Measurements from ENCODE around the gene ZNF207. TPM values are rescaled to one million over a fixed set of nuclear protein-coding genes. Genes with fewer than 3 reads are reported as not detected.
"Not testable (repeated sequence)": the region's sequence is repeated elsewhere in the genome, so short reads cannot be mapped to it uniquely, and the experiment has no call there.

ZNF207 gene
- total and polyA plus RNA-seq, 4 donors: 38.3 to 142 (median 56.8) TPM

DNA sequence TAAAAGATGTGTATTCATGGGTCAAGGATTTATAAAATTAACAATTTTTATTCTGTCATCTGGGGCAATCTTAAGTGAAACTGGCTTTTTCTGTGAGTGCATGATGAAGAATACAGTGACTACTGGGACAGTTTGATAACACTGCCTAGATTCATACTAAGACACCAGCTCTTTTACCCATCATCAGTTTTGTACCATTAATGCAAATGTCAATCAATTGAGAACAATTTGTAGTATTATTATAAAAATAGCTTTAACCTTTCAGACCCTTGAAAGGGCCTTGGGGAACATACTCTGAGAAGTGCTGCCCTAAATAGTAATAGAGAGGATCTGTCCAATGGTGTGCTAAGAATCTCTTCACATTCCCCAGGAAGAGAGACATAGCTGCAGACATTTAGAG, 49.0 kb downstream of the ZNF207 start:
- H3K9ac ChIP-seq (ENCODE audit: low read depth in 1 of 2, low read length in 2 of 2): no peak overlapping the region
- no peak overlapping the region for H3K27ac ChIP-seq (ENCODE audit: low read depth in 1 of 2, low read length in 2 of 2)
- H3K27me3 ChIP-seq (ENCODE audit: control insufficient read depth in 4 of 4, insufficient read depth in 4 of 4, low read length in 3 of 4): no peaks in the 10 kb centered on the region
- no peaks in the 10 kb centered on the region for H3K9me3 ChIP-seq (ENCODE audit: control insufficient read depth in 4 of 4, low read length in 3 of 4)
- H3K36me3 ChIP-seq (ENCODE audit: control insufficient read depth in 4 of 4, insufficient read depth in 3 of 4, low read depth in 1 of 4, low read length in 3 of 4): no peaks in the 10 kb centered on the region
- no peak overlapping the region for H3K4me3 ChIP-seq (ENCODE audit: low read depth in 1 of 3, low read length in 3 of 3)
- TF ChIP-seq HNF4G (IDR thresholded peaks at IDR 0.05) (no peak), RXRA (IDR thresholded peaks at IDR 0.05) (no peak), FOXA2 (IDR thresholded peaks at IDR 0.05) (no peak), NR2F2 (IDR thresholded peaks at IDR 0.05) (no peak), EGR1 (IDR thresholded peaks at IDR 0.05; ENCODE audit: low read depth in 2 of 2) (no peak), JUND (IDR thresholded peaks at IDR 0.05) (no peak), YY1 (IDR thresholded peaks at IDR 0.05) (no peak), TAF1 (conservative IDR thresholded peaks at IDR 0.05) (no peak), RAD21 (IDR thresholded peaks at IDR 0.05) (no peak)
- TF ChIP-seq, protein P1, sequence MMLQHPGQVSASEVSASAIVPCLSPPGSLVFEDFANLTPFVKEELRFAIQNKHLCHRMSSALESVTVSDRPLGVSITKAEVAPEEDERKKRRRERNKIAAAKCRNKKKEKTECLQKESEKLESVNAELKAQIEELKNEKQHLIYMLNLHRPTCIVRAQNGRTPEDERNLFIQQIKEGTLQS (IDR thresholded peaks at IDR 0.05): no peak
- TF ChIP-seq, protein P2, sequence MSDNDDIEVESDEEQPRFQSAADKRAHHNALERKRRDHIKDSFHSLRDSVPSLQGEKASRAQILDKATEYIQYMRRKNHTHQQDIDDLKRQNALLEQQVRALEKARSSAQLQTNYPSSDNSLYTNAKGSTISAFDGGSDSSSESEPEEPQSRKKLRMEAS (IDR thresholded peaks at IDR 0.05): no peak
- TF ChIP-seq, protein P3, sequence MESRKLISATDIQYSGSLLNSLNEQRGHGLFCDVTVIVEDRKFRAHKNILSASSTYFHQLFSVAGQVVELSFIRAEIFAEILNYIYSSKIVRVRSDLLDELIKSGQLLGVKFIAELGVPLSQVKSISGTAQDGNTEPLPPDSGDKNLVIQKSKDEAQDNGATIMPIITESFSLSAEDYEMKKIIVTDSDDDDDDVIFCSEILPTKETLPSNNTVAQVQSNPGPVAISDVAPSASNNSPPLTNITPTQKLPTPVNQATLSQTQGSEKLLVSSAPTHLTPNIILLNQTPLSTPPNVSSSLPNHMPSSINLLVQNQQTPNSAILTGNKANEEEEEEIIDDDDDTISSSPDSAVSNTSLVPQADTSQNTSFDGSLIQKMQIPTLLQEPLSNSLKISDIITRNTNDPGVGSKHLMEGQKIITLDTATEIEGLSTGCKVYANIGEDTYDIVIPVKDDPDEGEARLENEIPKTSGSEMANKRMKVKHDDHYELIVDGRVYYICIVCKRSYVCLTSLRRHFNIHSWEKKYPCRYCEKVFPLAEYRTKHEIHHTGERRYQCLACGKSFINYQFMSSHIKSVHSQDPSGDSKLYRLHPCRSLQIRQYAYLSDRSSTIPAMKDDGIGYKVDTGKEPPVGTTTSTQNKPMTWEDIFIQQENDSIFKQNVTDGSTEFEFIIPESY (IDR thresholded peaks at IDR 0.05): no peak
- TF ChIP-seq, protein P4, sequence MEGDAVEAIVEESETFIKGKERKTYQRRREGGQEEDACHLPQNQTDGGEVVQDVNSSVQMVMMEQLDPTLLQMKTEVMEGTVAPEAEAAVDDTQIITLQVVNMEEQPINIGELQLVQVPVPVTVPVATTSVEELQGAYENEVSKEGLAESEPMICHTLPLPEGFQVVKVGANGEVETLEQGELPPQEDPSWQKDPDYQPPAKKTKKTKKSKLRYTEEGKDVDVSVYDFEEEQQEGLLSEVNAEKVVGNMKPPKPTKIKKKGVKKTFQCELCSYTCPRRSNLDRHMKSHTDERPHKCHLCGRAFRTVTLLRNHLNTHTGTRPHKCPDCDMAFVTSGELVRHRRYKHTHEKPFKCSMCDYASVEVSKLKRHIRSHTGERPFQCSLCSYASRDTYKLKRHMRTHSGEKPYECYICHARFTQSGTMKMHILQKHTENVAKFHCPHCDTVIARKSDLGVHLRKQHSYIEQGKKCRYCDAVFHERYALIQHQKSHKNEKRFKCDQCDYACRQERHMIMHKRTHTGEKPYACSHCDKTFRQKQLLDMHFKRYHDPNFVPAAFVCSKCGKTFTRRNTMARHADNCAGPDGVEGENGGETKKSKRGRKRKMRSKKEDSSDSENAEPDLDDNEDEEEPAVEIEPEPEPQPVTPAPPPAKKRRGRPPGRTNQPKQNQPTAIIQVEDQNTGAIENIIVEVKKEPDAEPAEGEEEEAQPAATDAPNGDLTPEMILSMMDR (IDR thresholded peaks at IDR 0.05; ENCODE audit: low read depth, low read length, missing input control): no peak
- no peak for DNase-seq (ENCODE audit: low spot score)
- H3K4me1 ChIP-seq (ENCODE audit: control insufficient read depth in 4 of 4, insufficient read depth in 4 of 4, low read length in 3 of 4): no peaks in the 10 kb centered on the region

DNA sequence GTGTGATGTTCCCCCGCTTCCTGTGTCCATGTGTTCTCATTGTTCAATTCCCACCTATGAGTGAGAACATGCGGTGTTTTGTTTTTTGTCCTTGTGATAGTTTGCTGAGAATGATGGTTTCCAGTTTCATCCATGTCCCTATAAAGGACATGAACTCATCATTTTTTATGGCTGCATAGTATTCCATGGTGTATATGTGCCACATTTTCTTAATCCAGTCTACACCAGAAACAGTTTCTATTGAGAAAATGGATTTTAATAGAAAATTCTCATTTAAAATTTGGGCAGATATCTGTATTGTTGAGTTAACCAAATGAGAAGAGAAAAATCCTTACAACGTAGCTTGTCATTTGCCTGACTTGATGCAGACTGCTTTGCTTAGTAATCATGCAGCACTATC, 60.1 kb downstream of the ZNF207 start:
- H3K9ac ChIP-seq (ENCODE audit: low read depth in 1 of 2, low read length in 2 of 2); DNase-seq (ENCODE audit: low spot score); H3K4me1 ChIP-seq (ENCODE audit: control insufficient read depth in 4 of 4, insufficient read depth in 4 of 4, low read length in 3 of 4); H3K27ac ChIP-seq (ENCODE audit: low read depth in 1 of 2, low read length in 2 of 2); H3K27me3 ChIP-seq (ENCODE audit: control insufficient read depth in 4 of 4, insufficient read depth in 4 of 4, low read length in 3 of 4); H3K9me3 ChIP-seq (ENCODE audit: control insufficient read depth in 4 of 4, low read length in 3 of 4); H3K4me3 ChIP-seq (ENCODE audit: low read depth in 1 of 3, low read length in 3 of 3); H3K36me3 ChIP-seq (ENCODE audit: control insufficient read depth in 4 of 4, insufficient read depth in 3 of 4, low read depth in 1 of 4, low read length in 3 of 4): not testable (repeated sequence)
- 98% methylated on average over 3 of the region's 3 CpGs for WGBS

DNA sequence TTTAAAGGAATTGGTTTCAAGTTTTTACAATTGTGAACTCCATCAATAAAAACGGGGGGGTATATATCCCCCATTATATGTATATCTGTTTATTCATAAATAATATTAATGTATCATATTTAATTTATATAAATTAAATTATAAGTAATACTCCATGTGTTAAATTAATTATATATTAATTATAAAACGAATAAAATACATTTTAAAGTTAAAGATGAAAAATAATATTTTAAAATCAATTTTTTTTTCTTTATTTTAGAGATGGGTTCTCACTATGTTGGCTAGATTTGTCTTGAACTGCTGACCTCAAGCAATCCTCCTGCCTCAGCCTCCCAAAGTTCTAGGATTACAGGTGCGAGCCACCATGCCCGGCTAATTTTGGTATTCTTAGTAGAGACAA, 76.9 kb downstream of the ZNF207 start:
- Histone ChIP-seq H3K27me3 (ENCODE audit: control insufficient read depth in 4 of 4, insufficient read depth in 4 of 4, low read length in 3 of 4) (no peaks in the 10 kb centered on the region), H3K36me3 (ENCODE audit: control insufficient read depth in 4 of 4, insufficient read depth in 3 of 4, low read depth in 1 of 4, low read length in 3 of 4) (no peaks in the 10 kb centered on the region), H3K4me1 (ENCODE audit: control insufficient read depth in 4 of 4, insufficient read depth in 4 of 4, low read length in 3 of 4) (no peaks in the 10 kb centered on the region), H3K27ac (ENCODE audit: low read depth in 1 of 2, low read length in 2 of 2) (no peak overlapping the region), H3K9ac (ENCODE audit: low read depth in 1 of 2, low read length in 2 of 2) (no peak overlapping the region), H3K4me3 (ENCODE audit: low read depth in 1 of 3, low read length in 3 of 3) (no peak overlapping the region), H3K9me3 (ENCODE audit: control insufficient read depth in 4 of 4, low read length in 3 of 4) (no peaks in the 10 kb centered on the region)
- TF ChIP-seq JUND (IDR thresholded peaks at IDR 0.05): no peak
- no peak for TF ChIP-seq FOXA2 (IDR thresholded peaks at IDR 0.05)
- TF ChIP-seq HNF4G (IDR thresholded peaks at IDR 0.05): no peak
- no peak for TF ChIP-seq GABPA (IDR thresholded peaks at IDR 0.05 in 1 of 2, conservative IDR thresholded peaks at IDR 0.05 in 1 of 2)
- TF ChIP-seq, protein P1 (IDR thresholded peaks at IDR 0.05): no peak
- no peak for TF ChIP-seq EGR1 (IDR thresholded peaks at IDR 0.05; ENCODE audit: low read depth in 2 of 2)
- no peak for TF ChIP-seq HNF4A (conservative IDR thresholded peaks at IDR 0.05)
- no peak for TF ChIP-seq RAD21 (IDR thresholded peaks at IDR 0.05)
- TF ChIP-seq NR2F2 (IDR thresholded peaks at IDR 0.05): no peak
- no peak for TF ChIP-seq SP1 (IDR thresholded peaks at IDR 0.05)
- no peak for TF ChIP-seq YY1 (IDR thresholded peaks at IDR 0.05)
- TF ChIP-seq, protein P5, sequence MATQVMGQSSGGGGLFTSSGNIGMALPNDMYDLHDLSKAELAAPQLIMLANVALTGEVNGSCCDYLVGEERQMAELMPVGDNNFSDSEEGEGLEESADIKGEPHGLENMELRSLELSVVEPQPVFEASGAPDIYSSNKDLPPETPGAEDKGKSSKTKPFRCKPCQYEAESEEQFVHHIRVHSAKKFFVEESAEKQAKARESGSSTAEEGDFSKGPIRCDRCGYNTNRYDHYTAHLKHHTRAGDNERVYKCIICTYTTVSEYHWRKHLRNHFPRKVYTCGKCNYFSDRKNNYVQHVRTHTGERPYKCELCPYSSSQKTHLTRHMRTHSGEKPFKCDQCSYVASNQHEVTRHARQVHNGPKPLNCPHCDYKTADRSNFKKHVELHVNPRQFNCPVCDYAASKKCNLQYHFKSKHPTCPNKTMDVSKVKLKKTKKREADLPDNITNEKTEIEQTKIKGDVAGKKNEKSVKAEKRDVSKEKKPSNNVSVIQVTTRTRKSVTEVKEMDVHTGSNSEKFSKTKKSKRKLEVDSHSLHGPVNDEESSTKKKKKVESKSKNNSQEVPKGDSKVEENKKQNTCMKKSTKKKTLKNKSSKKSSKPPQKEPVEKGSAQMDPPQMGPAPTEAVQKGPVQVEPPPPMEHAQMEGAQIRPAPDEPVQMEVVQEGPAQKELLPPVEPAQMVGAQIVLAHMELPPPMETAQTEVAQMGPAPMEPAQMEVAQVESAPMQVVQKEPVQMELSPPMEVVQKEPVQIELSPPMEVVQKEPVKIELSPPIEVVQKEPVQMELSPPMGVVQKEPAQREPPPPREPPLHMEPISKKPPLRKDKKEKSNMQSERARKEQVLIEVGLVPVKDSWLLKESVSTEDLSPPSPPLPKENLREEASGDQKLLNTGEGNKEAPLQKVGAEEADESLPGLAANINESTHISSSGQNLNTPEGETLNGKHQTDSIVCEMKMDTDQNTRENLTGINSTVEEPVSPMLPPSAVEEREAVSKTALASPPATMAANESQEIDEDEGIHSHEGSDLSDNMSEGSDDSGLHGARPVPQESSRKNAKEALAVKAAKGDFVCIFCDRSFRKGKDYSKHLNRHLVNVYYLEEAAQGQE (IDR thresholded peaks at IDR 0.05): no peak
- TF ChIP-seq, protein P2 (IDR thresholded peaks at IDR 0.05): no peak
- 78% methylated on average over 4 of the region's 4 CpGs for WGBS
- no peak for DNase-seq (ENCODE audit: low spot score)
